Uterus (tissue), 2 donors: ENCODE data around the gene RPS6KC1.

Experiments
- CTCF ChIP-seq, 4 experiments: fragments of 200-600 bp in 2 of 4; fragments of 450-650 bp in 2 of 4; sonication (generic) in 2 of 4; IDR thresholded peaks; one replicate each; pipeline ENCODE4 v1.5.1; 2016 to 2019; ENCODE audit warnings: antibody characterized with exemption in 4 of 4, mild to moderate bottlenecking in 2 of 4, moderate library complexity in 1 of 4
- POLR2A ChIP-seq, 2 donors: fragments of 450-650 bp; IDR thresholded peaks; one replicate each; pipeline ENCODE4 v1.6.1; 2016; ENCODE audit warnings: antibody characterized with exemption in 2 of 2, mild to moderate bottlenecking in 1 of 2, moderate library complexity in 1 of 2

GRCh38 chr1:213300433-213300832 is 249.4 kb downstream of the RPS6KC1 start:
- no peak for TF ChIP-seq POLR2A (IDR thresholded peaks at IDR 0.05)
- no peak for TF ChIP-seq CTCF (IDR thresholded peaks at IDR 0.05)
